Mammary epithelial cell (primary cell): ENCODE data around the gene PRR5.

Experiments used
- EZH2 ChIP-seq: IDR thresholded peaks from 2 replicates; pipeline ENCODE4 v1.6.1; 2012; ENCODE audit warnings: low read length, inconsistent platforms, borderline replicate concordance
- TF ChIP-seq, protein P1 (sequence below), 2 donors: IDR thresholded peaks in 1 of 2; conservative IDR thresholded peaks in 1 of 2; 2 replicates each; pipeline ENCODE4 v1.5.1; 2011 to 2012; ENCODE audit warnings: inconsistent platforms in 2 of 2, low read length in 2 of 2, mild to moderate bottlenecking in 2 of 2, control low read depth in 1 of 2, low read depth in 1 of 2; ENCODE audit not compliant: insufficient read depth in 1 of 2; ENCODE audit errors: extremely low read depth in 1 of 2

DNA sequence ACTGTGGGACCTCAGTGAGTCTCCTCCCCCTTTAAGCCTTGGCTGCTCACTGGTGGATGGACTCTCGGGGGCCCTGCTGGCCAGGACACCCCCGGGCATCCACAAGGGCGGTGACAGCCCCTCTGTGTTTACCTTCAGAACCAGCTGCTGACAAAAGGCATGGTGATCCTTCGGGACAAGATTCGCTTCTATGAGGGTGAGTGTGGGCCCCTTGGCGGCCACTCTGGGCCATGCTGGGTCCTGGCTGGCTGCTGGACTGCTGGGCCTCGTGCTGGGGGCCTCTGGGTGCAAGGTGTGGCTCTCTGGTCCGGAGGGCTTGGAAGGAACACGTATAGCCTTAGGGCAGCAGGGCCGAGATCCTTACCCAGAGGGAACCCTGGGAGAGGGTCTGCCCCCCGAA lies 24.4 kb downstream of the PRR5 start:
- no peak for TF ChIP-seq EZH2
- TF ChIP-seq, protein P1, sequence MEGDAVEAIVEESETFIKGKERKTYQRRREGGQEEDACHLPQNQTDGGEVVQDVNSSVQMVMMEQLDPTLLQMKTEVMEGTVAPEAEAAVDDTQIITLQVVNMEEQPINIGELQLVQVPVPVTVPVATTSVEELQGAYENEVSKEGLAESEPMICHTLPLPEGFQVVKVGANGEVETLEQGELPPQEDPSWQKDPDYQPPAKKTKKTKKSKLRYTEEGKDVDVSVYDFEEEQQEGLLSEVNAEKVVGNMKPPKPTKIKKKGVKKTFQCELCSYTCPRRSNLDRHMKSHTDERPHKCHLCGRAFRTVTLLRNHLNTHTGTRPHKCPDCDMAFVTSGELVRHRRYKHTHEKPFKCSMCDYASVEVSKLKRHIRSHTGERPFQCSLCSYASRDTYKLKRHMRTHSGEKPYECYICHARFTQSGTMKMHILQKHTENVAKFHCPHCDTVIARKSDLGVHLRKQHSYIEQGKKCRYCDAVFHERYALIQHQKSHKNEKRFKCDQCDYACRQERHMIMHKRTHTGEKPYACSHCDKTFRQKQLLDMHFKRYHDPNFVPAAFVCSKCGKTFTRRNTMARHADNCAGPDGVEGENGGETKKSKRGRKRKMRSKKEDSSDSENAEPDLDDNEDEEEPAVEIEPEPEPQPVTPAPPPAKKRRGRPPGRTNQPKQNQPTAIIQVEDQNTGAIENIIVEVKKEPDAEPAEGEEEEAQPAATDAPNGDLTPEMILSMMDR (conservative IDR thresholded peaks at IDR 0.05 in 1 of 2, IDR thresholded peaks at IDR 0.05 in 1 of 2; ENCODE audit: extremely low read depth in 1 of 2, insufficient read depth in 1 of 2, low read depth in 1 of 2, low read length in 2 of 2), result no peak
